Keratinocyte (primary cell): ENCODE results near the gene OR1F1. TPM values are rescaled to one million over a fixed set of nuclear protein-coding genes. Genes with fewer than 3 reads are reported as not detected.

Experiments used
- DNase-seq: peaks from one replicate; pipeline ENCODE4 v3.0.0-alpha.2; 2011; ENCODE audit warnings: low read depth, missing footprints, low spot score
- FAIRE-seq: peaks from 2 replicates; lab custom pipeline; 2011; peaks lifted over from hg19 to GRCh38; lab: Jason Lieb, UNC
- H2AFZ ChIP-seq: 2 replicates; pipeline ENCODE4 v1.6.0; 2012; ENCODE audit warnings: low read length, control low read depth, inconsistent platforms; ENCODE audit not compliant: control insufficient read depth
- H3K27ac ChIP-seq: 2 replicates; pipeline ENCODE4 v1.5.1; 2011; ENCODE audit warnings: low read length; ENCODE audit not compliant: control insufficient read depth, insufficient read depth
- H3K27me3 ChIP-seq: 3 replicates; pipeline ENCODE4 v1.6.0; 2011; ENCODE audit warnings: low read length; ENCODE audit not compliant: control insufficient read depth, insufficient read depth; ENCODE audit errors: extremely low read depth
- H3K36me3 ChIP-seq, 2 experiments: 2 replicates in 1 of 2; 3 replicates in 1 of 2; pipeline ENCODE4 v1.5.1; 2011; ENCODE audit warnings: low read length in 2 of 2, mild to moderate bottlenecking in 1 of 2; ENCODE audit not compliant: control insufficient read depth in 2 of 2, insufficient read depth in 2 of 2; ENCODE audit errors: extremely low read depth in 1 of 2
- H3K4me1 ChIP-seq: 3 replicates; pipeline ENCODE4 v1.5.1; 2011; ENCODE audit warnings: low read length; ENCODE audit not compliant: control insufficient read depth, insufficient read depth; ENCODE audit errors: extremely low read depth
- H3K4me2 ChIP-seq: 3 replicates; pipeline ENCODE4 v1.6.0; 2011; ENCODE audit warnings: low read depth, low read length; ENCODE audit not compliant: control insufficient read depth, insufficient read depth; ENCODE audit errors: extremely low read depth
- H3K4me3 ChIP-seq, 3 experiments: fragments of 200-600 bp in 1 of 3; sonication (generic) in 1 of 3; 2 replicates in 2 of 3; 3 replicates in 1 of 3; pipeline ENCODE4 v1.5.1; 2011 to 2016; ENCODE audit warnings: low read length in 3 of 3, mild to moderate bottlenecking in 3 of 3, control low read depth in 2 of 3, inconsistent platforms in 1 of 3, low read depth in 1 of 3, mixed read lengths in 1 of 3, mixed run types in 1 of 3, moderate library complexity in 1 of 3; ENCODE audit not compliant: control insufficient read depth in 2 of 3, insufficient read depth in 2 of 3; ENCODE audit errors: extremely low read depth in 1 of 3
- H3K79me2 ChIP-seq: 2 replicates; pipeline ENCODE4 v1.6.0; 2012; ENCODE audit warnings: low read length; ENCODE audit not compliant: control insufficient read depth, insufficient read depth
- H3K9ac ChIP-seq: 3 replicates; pipeline ENCODE4 v1.6.0; 2011; ENCODE audit warnings: low read length; ENCODE audit not compliant: control insufficient read depth, insufficient read depth; ENCODE audit errors: extremely low read depth
- H3K9me1 ChIP-seq: 3 replicates; pipeline ENCODE4 v1.6.0; 2011; ENCODE audit warnings: low read length; ENCODE audit not compliant: control insufficient read depth, insufficient read depth; ENCODE audit errors: extremely low read depth
- H3K9me3 ChIP-seq: 2 replicates; pipeline ENCODE4 v1.5.1; 2012; ENCODE audit warnings: low read depth, low read length; ENCODE audit not compliant: control insufficient read depth
- H4K20me1 ChIP-seq: 3 replicates; pipeline ENCODE4 v1.6.0; 2011; ENCODE audit warnings: low read length; ENCODE audit not compliant: control insufficient read depth, insufficient read depth; ENCODE audit errors: extremely low read depth
- EZH2 ChIP-seq: IDR thresholded peaks from one replicate; pipeline ENCODE4 v1.6.1; 2012; ENCODE audit warnings: inconsistent platforms, mild to moderate bottlenecking, low read length, moderate library complexity
- dilution Hi-C: fragments of 300-500 bp; cut with MboI; formaldehyde crosslinking; loops from one replicate; pipeline ENCODE4 v1.7.0; 2020; ENCODE audit warnings: low sequenced_read_pairs; ENCODE audit not compliant: extremely low pct_ligation_motif_present
- polyA plus RNA-seq, 5 experiments: library from polyadenylated mRNA; depleted of rRNA in 3 of 5; stranded (reverse) in 3 of 5; stranded (forward) in 1 of 5; unstranded in 1 of 5; fragments of >200 nt; gene quantifications; 1 replicate in 1 of 5; 2 replicates in 3 of 5; 3 replicates in 1 of 5; pipeline versions ENCODE4 v1.2.1 to v1.2.3, GENCODE V29; 2011 to 2012; ENCODE audit warnings: missing spikeins in 2 of 5, low read depth in 1 of 5, low replicate concordance in 1 of 5
- TF ChIP-seq, protein P1 (sequence below), 3 experiments: IDR thresholded peaks in 1 of 3; conservative IDR thresholded peaks in 1 of 3; optimal IDR thresholded peaks in 1 of 3; 2 replicates in 2 of 3; 3 replicates in 1 of 3; pipeline versions ENCODE3 to v1.5.1; 2011; ENCODE audit warnings: low read length in 3 of 3, mild to moderate bottlenecking in 3 of 3, moderate library complexity in 2 of 3, control low read depth in 1 of 3, inconsistent platforms in 1 of 3; ENCODE audit not compliant: insufficient read depth in 2 of 3; ENCODE audit errors: extremely low read depth in 1 of 3

OR1F1 gene
- polyA plus RNA-seq, 1 donor (not counting 4 experiments of a cell fraction or from before 2014, with no cell fraction given): 0.51 TPM

DNA sequence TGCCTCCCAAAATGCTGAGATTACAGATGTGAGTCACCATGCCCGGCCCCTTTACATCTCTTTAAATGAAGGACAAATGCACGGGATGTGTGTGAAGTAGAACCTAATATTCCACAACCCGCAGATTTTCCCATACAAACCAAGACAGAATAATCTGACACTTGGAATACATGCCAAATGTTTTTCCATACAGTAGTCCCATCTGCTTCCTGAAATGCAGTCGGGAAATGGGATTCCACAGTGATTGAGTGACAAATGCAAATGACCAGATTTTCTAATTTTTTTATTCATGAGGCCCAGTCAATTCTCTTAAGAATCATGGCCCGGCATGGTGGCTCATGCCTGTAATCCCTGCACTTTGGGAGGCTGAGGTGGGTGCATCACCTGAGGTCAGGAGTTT is 53.8 kb downstream of the OR1F1 start:
- no peak for DNase-seq
- Histone ChIP-seq H3K79me2 (no peaks in the 10 kb centered on the region), H3K9me1 (no peaks in the 10 kb centered on the region), H3K9ac (no peak overlapping the region), H3K27me3 (no peaks in the 10 kb centered on the region), H3K36me3 (no peaks in the 10 kb centered on the region), H3K4me2 (no peak overlapping the region), H4K20me1 (no peaks in the 10 kb centered on the region), H2AFZ (no peak overlapping the region), H3K9me3 (no peaks in the 10 kb centered on the region), H3K27ac (no peak overlapping the region), H3K4me3 (no peak overlapping the region), H3K4me1 (no peaks in the 10 kb centered on the region)
- dilution Hi-C loops: no loop called here
- no peak for TF ChIP-seq EZH2
- TF ChIP-seq, protein P1, sequence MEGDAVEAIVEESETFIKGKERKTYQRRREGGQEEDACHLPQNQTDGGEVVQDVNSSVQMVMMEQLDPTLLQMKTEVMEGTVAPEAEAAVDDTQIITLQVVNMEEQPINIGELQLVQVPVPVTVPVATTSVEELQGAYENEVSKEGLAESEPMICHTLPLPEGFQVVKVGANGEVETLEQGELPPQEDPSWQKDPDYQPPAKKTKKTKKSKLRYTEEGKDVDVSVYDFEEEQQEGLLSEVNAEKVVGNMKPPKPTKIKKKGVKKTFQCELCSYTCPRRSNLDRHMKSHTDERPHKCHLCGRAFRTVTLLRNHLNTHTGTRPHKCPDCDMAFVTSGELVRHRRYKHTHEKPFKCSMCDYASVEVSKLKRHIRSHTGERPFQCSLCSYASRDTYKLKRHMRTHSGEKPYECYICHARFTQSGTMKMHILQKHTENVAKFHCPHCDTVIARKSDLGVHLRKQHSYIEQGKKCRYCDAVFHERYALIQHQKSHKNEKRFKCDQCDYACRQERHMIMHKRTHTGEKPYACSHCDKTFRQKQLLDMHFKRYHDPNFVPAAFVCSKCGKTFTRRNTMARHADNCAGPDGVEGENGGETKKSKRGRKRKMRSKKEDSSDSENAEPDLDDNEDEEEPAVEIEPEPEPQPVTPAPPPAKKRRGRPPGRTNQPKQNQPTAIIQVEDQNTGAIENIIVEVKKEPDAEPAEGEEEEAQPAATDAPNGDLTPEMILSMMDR (optimal IDR thresholded peaks at IDR 0.05 in 1 of 3, IDR thresholded peaks at IDR 0.05 in 1 of 3, conservative IDR thresholded peaks at IDR 0.05 in 1 of 3; ENCODE audit: extremely low read depth in 1 of 3, insufficient read depth in 2 of 3, low read length in 3 of 3): no peak
- no peak for FAIRE-seq

- no peak for DNase-seq
- H3K4me1 ChIP-seq: no peaks in the 10 kb centered on the region
- TF ChIP-seq EZH2: no peak
- TF ChIP-seq, protein P1 (optimal IDR thresholded peaks at IDR 0.05 in 1 of 3, IDR thresholded peaks at IDR 0.05 in 1 of 3, conservative IDR thresholded peaks at IDR 0.05 in 1 of 3; ENCODE audit: extremely low read depth in 1 of 3, insufficient read depth in 2 of 3, low read length in 3 of 3): no peak
- H4K20me1 ChIP-seq: no peaks in the 10 kb centered on the region
- no peak overlapping the region for H3K27ac ChIP-seq
- no peak overlapping the region for H3K9ac ChIP-seq
- no peaks in the 10 kb centered on the region for H3K79me2 ChIP-seq
- no peak overlapping the region for H2AFZ ChIP-seq
- no peaks in the 10 kb centered on the region for H3K9me3 ChIP-seq
- H3K9me1 ChIP-seq: no peaks in the 10 kb centered on the region
- no peaks in the 10 kb centered on the region for H3K36me3 ChIP-seq
- no peak overlapping the region for H3K4me3 ChIP-seq
- no peaks in the 10 kb centered on the region for H3K27me3 ChIP-seq
- H3K4me2 ChIP-seq: no peak overlapping the region
- no peak for FAIRE-seq
- dilution Hi-C loops: no loop called here
Measured at GRCh38 chr16:3242709-3243108, 54.7 kb downstream of the OR1F1 start.
